Right lobe of liver (tissue), 6 donors: ENCODE measurements around the gene IRGM. TPM values are rescaled to one million over a fixed set of nuclear protein-coding genes. Genes with fewer than 3 reads are reported as not detected.
"Not testable (repeated sequence)": the region's sequence is repeated elsewhere in the genome, so short reads cannot be mapped to it uniquely, and the experiment has no call there.

Experiments used
- ATAC-seq, 4 donors: fragments of 200-7000 bp; cut with Tn5 transposase; one replicate each; pipeline ENCODE4 v1.9.1; 2020; ENCODE audit warnings: mild to moderate bottlenecking in 4 of 4, moderate library complexity in 4 of 4
- DNase-seq, 3 donors: peaks; one replicate each; pipeline ENCODE4 v3.0.0-alpha.2; 2020
- H3K27ac ChIP-seq, 3 donors: fragments of 200-600 bp; one replicate each; pipeline ENCODE4 v1.8.0; 2022
- H3K27me3 ChIP-seq, 2 donors: fragments of 200-600 bp; one replicate each; pipeline ENCODE4 v1.8.0; 2022
- H3K36me3 ChIP-seq, 4 donors: fragments of 200-600 bp; sonication (generic) in 1 of 4; one replicate each; pipeline versions ENCODE4 v1.5.1 to v1.8.0; 2017 to 2022; ENCODE audit warnings: control low read depth in 1 of 4
- H3K4me1 ChIP-seq, 4 donors: fragments of 200-600 bp; sonication (generic) in 1 of 4; one replicate each; pipeline versions ENCODE4 v1.5.1 to v1.8.0; 2017 to 2022; ENCODE audit warnings: control low read depth in 1 of 4
- H3K4me3 ChIP-seq, 3 donors: fragments of 200-600 bp; one replicate each; pipeline ENCODE4 v1.8.0; 2022
- H3K9me3 ChIP-seq, 4 donors: fragments of 200-600 bp; sonication (generic) in 1 of 4; one replicate each; pipeline versions ENCODE4 v1.5.1 to v1.8.0; 2017 to 2022; ENCODE audit warnings: control low read depth in 1 of 4
- CTCF ChIP-seq, 4 donors: fragments of 200-600 bp in 3 of 4; fragments of 450-650 bp in 1 of 4; IDR thresholded peaks; one replicate each; pipeline versions ENCODE4 v1.5.1 to v1.8.0; 2016 to 2022; ENCODE audit warnings: antibody characterized with exemption in 4 of 4, mild to moderate bottlenecking in 2 of 4
- POLR2A ChIP-seq: fragments of 450-650 bp; IDR thresholded peaks from one replicate; pipeline ENCODE4 v1.6.1; 2017; ENCODE audit warnings: antibody characterized with exemption, mild to moderate bottlenecking
- WGBS: methylation state at CpG from one replicate; pipeline ENCODE4 v1.1.6; 2018; ENCODE audit warnings: low coverage, low lambda C conversion rate; ENCODE audit not compliant: insufficient coverage; ENCODE audit errors: missing lambda C conversion rate; 5-methylcytosine and 5-hydroxymethylcytosine counted together
- intact Hi-C, 2 donors: fragments of 100-400 bp; cut with DNase I; formaldehyde crosslinking; loops; one replicate each; pipeline versions ENCODE4 v1.11.2 to v1.14.1; 2022
- long read RNA-seq: library from polyadenylated mRNA; unstranded; transcript quantifications from one replicate; pipeline ENCODE4 v2.0.0, GENCODE V29; 2019
- total RNA-seq, 6 experiments: library from RNA; depleted of rRNA in 2 of 6; stranded (reverse); fragments of >200 nt in 2 of 6; fragmentation: NEBNext Ultra II Directional in 3 of 6; extraction: Animal tissue kit (Norgen Biotek cat#: 25700) in 3 of 6; gene quantifications; one replicate each; pipeline versions ENCODE4 v1.1.0 to v1.2.4, GENCODE V29; 2016 to 2023
- donor health status: DM: no; HTN: yes; CAD: no.
- donor health status: DM: no; HTN: no; CAD: no.
- donor health status: DM: no; HTN: no; CAD: no.
- donor health status: DM: no; HTN: yes; CAD: no.
- donor health status: DM: no; HTN: yes; CAD: no.

IRGM gene
- total RNA-seq, result not detected
- long read RNA-seq, result 0 reads

- H3K9me3 ChIP-seq, intact Hi-C loops, H3K27me3 ChIP-seq, H3K4me3 ChIP-seq, DNase-seq, H3K27ac ChIP-seq, H3K36me3 ChIP-seq, ATAC-seq, H3K4me1 ChIP-seq: not testable (repeated sequence)
- WGBS, result 20% methylated on average over 1 of the region's 3 CpGs
Measured at GRCh38 chr5:150846308-150846653, at the start of gene IRGM. TSS of gene IRGM (plus strand) at chr5:150846521. CDS start at chr5:150848124, 1,603 bp downstream.

- WGBS, result 100% methylated on average over 2 of the region's 2 CpGs
- Histone ChIP-seq H3K27ac (no peak overlapping the region), H3K27me3 (no peaks in the 10 kb centered on the region), H3K36me3 (no peaks in the 10 kb centered on the region), H3K9me3 (no peaks in the 10 kb centered on the region), H3K4me1 (no peaks in the 10 kb centered on the region), H3K4me3 (no peak overlapping the region)
- no peak for ATAC-seq
- no peak for DNase-seq
- intact Hi-C loops, result no loop called here
- TF ChIP-seq CTCF (IDR thresholded peaks at IDR 0.05) (no peak), POLR2A (no peak)
Measured at GRCh38 chr5:150797384-150797783, 48.9 kb upstream of the IRGM start.

DNA sequence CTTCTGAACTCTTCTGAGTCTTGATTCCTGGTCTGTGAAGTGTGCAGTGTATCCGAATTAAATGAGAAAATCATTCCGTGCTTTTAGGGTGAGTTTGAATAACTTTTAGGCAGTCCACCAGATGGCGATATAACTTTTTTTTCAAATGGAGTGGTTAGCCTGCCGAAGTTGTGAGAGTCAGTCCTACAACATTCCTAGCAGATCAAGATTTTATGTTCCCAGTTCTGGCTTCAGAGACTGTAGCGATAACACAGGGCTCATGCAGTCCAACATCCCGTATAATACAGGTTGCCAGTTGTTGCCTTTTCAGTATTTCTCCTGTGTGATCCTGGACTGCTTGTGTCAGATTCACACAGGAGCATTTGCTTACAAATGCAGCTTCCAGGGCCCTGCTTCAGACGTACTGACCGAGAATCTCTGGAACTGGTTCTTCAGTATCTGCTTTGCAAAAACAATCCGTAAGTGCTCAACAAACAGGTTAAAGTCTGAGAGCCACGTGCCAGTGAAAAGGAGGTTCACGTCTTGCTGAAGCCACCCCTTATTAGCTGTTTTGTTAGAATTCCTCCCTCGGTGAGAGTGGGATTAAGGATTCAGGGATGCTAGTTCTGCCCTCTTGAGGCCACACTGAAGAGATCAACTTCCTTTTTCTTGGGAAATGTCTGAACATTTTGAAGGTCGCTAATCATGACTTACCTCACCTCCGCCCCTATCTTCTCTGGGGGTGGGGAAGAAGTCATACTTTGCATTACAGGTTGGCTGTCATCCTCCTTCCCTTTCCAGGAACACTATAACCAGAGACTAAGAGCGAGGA is 45.0 kb upstream of the IRGM start:
- TF ChIP-seq POLR2A (no peak), CTCF (IDR thresholded peaks at IDR 0.05) (peak; percentile 50 to 64 (median 62))
- H3K36me3 ChIP-seq, result no peaks in the 10 kb centered on the region
- H3K27me3 ChIP-seq, result no peaks in the 10 kb centered on the region
- peak; percentile 89 to 97 (median 94) for ATAC-seq
- H3K4me1 ChIP-seq, result no peaks in the 10 kb centered on the region
- H3K9me3 ChIP-seq, result no peaks in the 10 kb centered on the region
- no peak for DNase-seq
- intact Hi-C loops, result no loop called here
- H3K27ac ChIP-seq, result peak overlapping the region in 1 of 3 donors; percentile 29
- peak overlapping the region in 1 of 3 donors; percentile 37 for H3K4me3 ChIP-seq
- 14% methylated on average over 15 of the region's 15 CpGs for WGBS

- no peak for TF ChIP-seq CTCF (IDR thresholded peaks at IDR 0.05)
- no peak for TF ChIP-seq POLR2A
- ATAC-seq (no peak), DNase-seq (no peak)
- H3K4me1 ChIP-seq, result no peaks in the 10 kb centered on the region
- H3K9me3 ChIP-seq, result no peaks in the 10 kb centered on the region
- WGBS, result 85% methylated on average over 6 of the region's 6 CpGs
- H3K4me3 ChIP-seq, result no peak overlapping the region
- no peaks in the 10 kb centered on the region for H3K36me3 ChIP-seq
- H3K27ac ChIP-seq, result no peak overlapping the region
- no peaks in the 10 kb centered on the region for H3K27me3 ChIP-seq
- intact Hi-C loops, result no loop called here
Measured at GRCh38 chr5:150804388-150804787, 41.9 kb upstream of the IRGM start.

DNA sequence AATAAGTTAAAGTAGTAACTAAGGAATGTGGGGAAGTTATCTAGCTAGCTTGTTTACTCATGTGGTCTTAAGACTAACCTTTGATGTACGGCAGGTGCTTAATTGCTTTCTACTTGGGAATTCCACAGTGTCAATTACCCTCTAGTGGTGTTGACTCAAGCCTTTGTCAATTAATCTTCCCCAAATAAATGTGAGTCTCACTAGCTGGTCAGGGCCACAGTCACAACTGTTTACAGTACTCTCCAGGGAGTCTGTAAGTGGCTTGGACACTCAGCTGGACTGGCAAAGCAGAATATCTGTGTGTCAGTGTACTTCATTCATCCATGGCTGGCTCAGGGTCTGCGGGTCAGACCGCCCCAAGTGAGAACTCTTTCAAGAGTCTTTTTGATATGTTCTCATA is 37.0 kb upstream of the IRGM start:
- WGBS, result 75% methylated on average over 3 of the region's 3 CpGs

More for the DNA sequence above, 37.0 kb upstream of the IRGM start:
- Histone ChIP-seq H3K9me3 (no peaks in the 10 kb centered on the region), H3K27me3 (no peaks in the 10 kb centered on the region), H3K36me3 (no peaks in the 10 kb centered on the region), H3K4me3 (no peak overlapping the region), H3K4me1 (no peaks in the 10 kb centered on the region), H3K27ac (no peak overlapping the region)
- no peak for DNase-seq
- TF ChIP-seq POLR2A, result no peak
- TF ChIP-seq CTCF (IDR thresholded peaks at IDR 0.05), result no peak
- intact Hi-C loops, result no loop called here
- ATAC-seq, result no peak
